HAP-1 (cell line): ENCODE measurements around the gene PLA2G4A.

Source experiments
- DNase-seq, 2 experiments: peaks; one replicate each; pipeline ENCODE4 v3.0.0-alpha.2; 2016 to 2020; ENCODE audit warnings: low spot score in 2 of 2
- H3K27me3 ChIP-seq: fragments of 250-450 bp; sonication (Bioruptor Pico); 2 replicates; pipeline ENCODE4 v1.5.1; 2020; ENCODE audit warnings: low read depth, mild to moderate bottlenecking, moderate library complexity
- H3K36me3 ChIP-seq: fragments of 250-450 bp; sonication (Bioruptor Pico); replicated peaks from 2 replicates; pipeline ENCODE4 v1.5.1; 2020; ENCODE audit warnings: mild to moderate bottlenecking
- H3K4me1 ChIP-seq: fragments of 250-450 bp; sonication (Bioruptor Pico); 2 replicates; pipeline ENCODE4 v1.5.1; 2020; ENCODE audit warnings: mild to moderate bottlenecking
- H3K4me3 ChIP-seq: fragments of 250-450 bp; sonication (Bioruptor Pico); 2 replicates; pipeline ENCODE4 v1.5.1; 2020; ENCODE audit warnings: mild to moderate bottlenecking, moderate library complexity
- H3K9me3 ChIP-seq: fragments of 250-450 bp; sonication (Bioruptor Pico); 2 replicates; pipeline ENCODE4 v1.5.1; 2020; ENCODE audit warnings: mild to moderate bottlenecking, moderate library complexity
- in situ Hi-C: fragments of 300-500 bp; cut with MboI; formaldehyde crosslinking; loops from 3 replicates; pipeline ENCODE4 v1.14.3; 2020; ENCODE audit warnings: low sequenced_read_pairs, inconsistent platforms, mixed read lengths

The PLA2G4A gene

GRCh38 chr1:186987769-186988168 is 159.0 kb downstream of the PLA2G4A start:
- no peaks in the 10 kb centered on the region for H3K27me3 ChIP-seq
- no peaks in the 10 kb centered on the region; the same call in 1 of the 2 replicates for H3K36me3 ChIP-seq
- DNase-seq = no peak
- H3K9me3 ChIP-seq = no peaks in the 10 kb centered on the region
- H3K4me3 ChIP-seq = no peak overlapping the region
- in situ Hi-C loops = loop anchor here (10.0 kb wide), 2 partner anchors 373 to 503 kb away; no protein-coding TSS in a partner anchor
- peaks cover 7% of the 10 kb centered on the region for H3K4me1 ChIP-seq

GRCh38 chr1:186993996-186994395 is 165.2 kb downstream of the PLA2G4A start:
- no peaks in the 10 kb centered on the region for H3K27me3 ChIP-seq
- H3K36me3 ChIP-seq = no peaks in the 10 kb centered on the region
- H3K4me3 ChIP-seq = no peak overlapping the region
- H3K4me1 ChIP-seq = no peaks in the 10 kb centered on the region
- no peak for DNase-seq
- in situ Hi-C loops = no loop called here
- H3K9me3 ChIP-seq = no peaks in the 10 kb centered on the region

GRCh38 chr1:186994897-186995296 is 166.1 kb downstream of the PLA2G4A start:
- in situ Hi-C loops = no loop called here
- Histone ChIP-seq H3K9me3 (no peaks in the 10 kb centered on the region), H3K27me3 (no peaks in the 10 kb centered on the region), H3K4me3 (no peak overlapping the region), H3K36me3 (no peaks in the 10 kb centered on the region), H3K4me1 (no peaks in the 10 kb centered on the region)
- DNase-seq = no peak

GRCh38 chr1:186996816-186997215 is 168.1 kb downstream of the PLA2G4A start:
- no peak for DNase-seq
- in situ Hi-C loops = no loop called here
- Histone ChIP-seq H3K4me3 (no peak overlapping the region), H3K36me3 (no peaks in the 10 kb centered on the region), H3K27me3 (no peaks in the 10 kb centered on the region), H3K9me3 (no peaks in the 10 kb centered on the region), H3K4me1 (no peaks in the 10 kb centered on the region; the same call in 1 of the 2 replicates)

- no peaks in the 10 kb centered on the region for H3K9me3 ChIP-seq
- no peak for DNase-seq
- no peaks in the 10 kb centered on the region for H3K27me3 ChIP-seq
- H3K4me3 ChIP-seq = no peak overlapping the region
- in situ Hi-C loops = no loop called here
- H3K4me1 ChIP-seq = no peaks in the 10 kb centered on the region; the same call in 1 of the 2 replicates
- no peaks in the 10 kb centered on the region for H3K36me3 ChIP-seq
These were observed 169.1 kb downstream of the PLA2G4A start for GRCh38 chr1:186997877-186998276.

- Histone ChIP-seq H3K27me3 (no peaks in the 10 kb centered on the region), H3K9me3 (no peaks in the 10 kb centered on the region), H3K4me1 (no peaks in the 10 kb centered on the region; the same call in 1 of the 2 replicates), H3K4me3 (no peak overlapping the region), H3K36me3 (no peaks in the 10 kb centered on the region)
- DNase-seq = no peak
- in situ Hi-C loops = no loop called here
These were observed 170.8 kb downstream of the PLA2G4A start for GRCh38 chr1:186999506-186999905.

GRCh38 chr1:187001198-187001889 is 172.6 kb downstream of the PLA2G4A start:
- Histone ChIP-seq H3K9me3 (no peaks in the 10 kb centered on the region), H3K4me1 (no peaks in the 10 kb centered on the region; the same call in 1 of the 2 replicates), H3K27me3 (no peaks in the 10 kb centered on the region), H3K4me3 (no peak overlapping the region), H3K36me3 (no peaks in the 10 kb centered on the region)
- in situ Hi-C loops = no loop called here
- no peak for DNase-seq

- H3K27me3 ChIP-seq = no peaks in the 10 kb centered on the region
- H3K4me3 ChIP-seq = no peak overlapping the region
- in situ Hi-C loops = no loop called here
- no peaks in the 10 kb centered on the region; the same call in 1 of the 2 replicates for H3K4me1 ChIP-seq
- no peaks in the 10 kb centered on the region for H3K9me3 ChIP-seq
- H3K36me3 ChIP-seq = no peaks in the 10 kb centered on the region
- no peak for DNase-seq
These were observed 174.6 kb downstream of the PLA2G4A start for GRCh38 chr1:187003353-187003752.

- Histone ChIP-seq H3K4me1 (peaks cover 4% of the 10 kb centered on the region; the same call in 1 of the 2 replicates), H3K36me3 (no peaks in the 10 kb centered on the region), H3K9me3 (no peaks in the 10 kb centered on the region), H3K27me3 (no peaks in the 10 kb centered on the region), H3K4me3 (no peak overlapping the region)
- DNase-seq = no peak
- in situ Hi-C loops = no loop called here
These were observed 178.1 kb downstream of the PLA2G4A start for GRCh38 chr1:187006896-187007295.

GRCh38 chr1:187009320-187009719 is 180.6 kb downstream of the PLA2G4A start:
- no peak overlapping the region for H3K4me3 ChIP-seq
- H3K9me3 ChIP-seq = no peaks in the 10 kb centered on the region

GRCh38 chr1:187010571-187011309 is 182.0 kb downstream of the PLA2G4A start:
- in situ Hi-C loops = no loop called here
- Histone ChIP-seq H3K27me3 (no peaks in the 10 kb centered on the region), H3K4me3 (no peak overlapping the region)

More at GRCh38 chr1:187009320-187009719, 180.6 kb downstream of the PLA2G4A start:
- no peaks in the 10 kb centered on the region for H3K36me3 ChIP-seq
- no peak for DNase-seq
- in situ Hi-C loops = no loop called here
- H3K27me3 ChIP-seq = no peaks in the 10 kb centered on the region
- H3K4me1 ChIP-seq = 0 out of 2 replicates have a peak, but pooled peaks cover 4% of the 10 kb centered on the region

GRCh38 chr1:187013582-187014200 is 184.9 kb downstream of the PLA2G4A start:
- in situ Hi-C loops = no loop called here
- Histone ChIP-seq H3K9me3 (no peaks in the 10 kb centered on the region), H3K36me3 (no peaks in the 10 kb centered on the region), H3K4me1 (0 out of 2 replicates have a peak, but pooled peaks cover 4% of the 10 kb centered on the region), H3K4me3 (no peak overlapping the region), H3K27me3 (no peaks in the 10 kb centered on the region)
- DNase-seq = no peak

More at GRCh38 chr1:187010571-187011309, 182.0 kb downstream of the PLA2G4A start:
- no peak for DNase-seq
- Histone ChIP-seq H3K36me3 (no peaks in the 10 kb centered on the region), H3K9me3 (no peaks in the 10 kb centered on the region), H3K4me1 (0 out of 2 replicates have a peak, but pooled peaks cover 4% of the 10 kb centered on the region)

GRCh38 chr1:187018291-187018690 is 189.5 kb downstream of the PLA2G4A start:
- H3K4me1 ChIP-seq = no peaks in the 10 kb centered on the region
- no peak for DNase-seq
- H3K36me3 ChIP-seq = no peaks in the 10 kb centered on the region
- in situ Hi-C loops = no loop called here
- H3K4me3 ChIP-seq = no peak overlapping the region
- H3K27me3 ChIP-seq = no peaks in the 10 kb centered on the region
- no peaks in the 10 kb centered on the region for H3K9me3 ChIP-seq

GRCh38 chr1:187027253-187027652 is 198.5 kb downstream of the PLA2G4A start:
- in situ Hi-C loops = no loop called here

More at GRCh38 chr1:187027253-187027652, 198.5 kb downstream of the PLA2G4A start:
- Histone ChIP-seq H3K27me3 (no peaks in the 10 kb centered on the region), H3K4me1 (no peaks in the 10 kb centered on the region), H3K9me3 (no peaks in the 10 kb centered on the region; the same call in 1 of the 2 replicates), H3K36me3 (no peaks in the 10 kb centered on the region), H3K4me3 (no peak overlapping the region)
- DNase-seq = no peak
